SK-N-SH (cell line): ENCODE data around the gene CIB4. TPM values are rescaled to one million over a fixed set of nuclear protein-coding genes. Genes with fewer than 3 reads are reported as not detected.
A peak's percentile ranks its signal among the peaks of the same experiment; 100 is the strongest.

Experiments used
- CTCF ChIA-PET: fragments of 300-600, 350-600 bp; formaldehyde crosslinking; extraction: SDS; loops from one replicate; lab custom pipeline; 2021; lab: Yijun Ruan, JAX
- POLR2A ChIA-PET: fragments of 350-600 bp; sonication (Branson Sonifier 250); formaldehyde crosslinking; extraction: SDS; loops from one replicate; lab custom pipeline; 2020; ENCODE audit warnings: antibody characterized with exemption, inconsistent platforms; lab: Yijun Ruan, JAX
- DNase-seq: peaks from one replicate; pipeline ENCODE4 v3.0.0; 2012
- H2AFZ ChIP-seq: fragments of 200-600 bp; sonication (generic); 2 replicates; pipeline ENCODE4 v1.8.1; 2016; ENCODE audit warnings: antibody characterized with exemption, mild to moderate bottlenecking, low read depth
- H3F3A ChIP-seq: fragments of 200-600 bp; sonication (generic); replicated peaks from 2 replicates; pipeline ENCODE3; 2016; ENCODE audit warnings: antibody characterized with exemption, mild to moderate bottlenecking; ENCODE audit not compliant: insufficient read depth
- H3K27ac ChIP-seq, 2 experiments: fragments of 200-500 bp in 1 of 2; fragments of 200-600 bp in 1 of 2; sonication (Bioruptor generic) in 1 of 2; sonication (generic), shearing (Covaris generic) in 1 of 2; 2 replicates each; pipeline versions ENCODE4 v1.5.1 to v1.6.1; 2014 to 2016; ENCODE audit warnings: low read depth in 2 of 2, inconsistent platforms in 1 of 2, low read length in 1 of 2, mild to moderate bottlenecking in 1 of 2, mixed read lengths in 1 of 2
- H3K27me3 ChIP-seq: fragments of 200-600 bp; sonication (generic), shearing (Covaris generic); 2 replicates; pipeline ENCODE4 v1.6.1; 2016; ENCODE audit warnings: mixed run types; ENCODE audit not compliant: insufficient read depth
- H3K36me3 ChIP-seq, 2 experiments: fragments of 200-500 bp in 1 of 2; fragments of 200-600 bp in 1 of 2; sonication (Bioruptor generic) in 1 of 2; sonication (generic) in 1 of 2; replicated peaks in 1 of 2; 2 replicates each; pipeline versions ENCODE3 to v1.5.1; 2014 to 2016; ENCODE audit warnings: low read length in 1 of 2, mild to moderate bottlenecking in 1 of 2; ENCODE audit not compliant: insufficient read depth in 2 of 2, control insufficient read depth in 1 of 2
- H3K4me1 ChIP-seq, 2 experiments: fragments of 200-500 bp in 1 of 2; fragments of 200-600 bp in 1 of 2; sonication (Bioruptor generic) in 1 of 2; sonication (generic), shearing (Covaris generic) in 1 of 2; 2 replicates each; pipeline versions ENCODE4 v1.5.1 to v1.6.1; 2014 to 2016; ENCODE audit warnings: low read depth in 1 of 2, low read length in 1 of 2, mixed run types in 1 of 2; ENCODE audit not compliant: insufficient read depth in 2 of 2, control insufficient read depth in 1 of 2
- H3K4me2 ChIP-seq: fragments of 200-600 bp; sonication (generic), shearing (Covaris generic); 2 replicates; pipeline ENCODE4 v1.6.1; 2017; ENCODE audit warnings: mixed run types
- H3K4me3 ChIP-seq, 2 experiments: fragments of 200-500 bp in 1 of 2; fragments of 200-600 bp in 1 of 2; sonication (Bioruptor generic) in 1 of 2; sonication (generic), shearing (Covaris generic) in 1 of 2; 2 replicates each; pipeline versions ENCODE4 v1.5.1 to v1.8.1; 2014 to 2016; ENCODE audit warnings: low read depth in 2 of 2, inconsistent platforms in 1 of 2, low read length in 1 of 2, mild to moderate bottlenecking in 1 of 2, mixed read lengths in 1 of 2, moderate library complexity in 1 of 2
- H3K79me2 ChIP-seq: fragments of 200-600 bp; sonication (generic); 2 replicates; pipeline ENCODE4 v1.8.1; 2017; ENCODE audit warnings: mild to moderate bottlenecking; ENCODE audit not compliant: insufficient read depth
- H3K9ac ChIP-seq: fragments of 200-600 bp; sonication (generic); 2 replicates; pipeline ENCODE4 v1.6.1; 2017; ENCODE audit warnings: mixed run types
- H3K9me2 ChIP-seq: fragments of 200-600 bp; sonication (generic); 2 replicates; pipeline ENCODE4 v1.6.1; 2017; ENCODE audit warnings: mixed run types
- H3K9me3 ChIP-seq: fragments of 200-600 bp; sonication (generic); 2 replicates; pipeline ENCODE4 v1.6.1; 2017; ENCODE audit warnings: mixed run types, mild to moderate bottlenecking, moderate library complexity
- H4K20me1 ChIP-seq: fragments of 200-600 bp; sonication (generic); 2 replicates; pipeline ENCODE4 v1.6.1; 2017; ENCODE audit warnings: mild to moderate bottlenecking, mixed run types; ENCODE audit not compliant: insufficient read depth
- ELF1 ChIP-seq: IDR thresholded peaks from 2 replicates; pipeline ENCODE4 v1.4.0; 2012
- EP300 ChIP-seq, 2 experiments: IDR thresholded peaks; 2 replicates each; pipeline versions ENCODE4 v1.4.0 to v1.6.1; 2012; ENCODE audit warnings: borderline replicate concordance in 1 of 2, low read depth in 1 of 2, low read length in 1 of 2
- EZH2phosphoT487 ChIP-seq: fragments of 200-600 bp; sonication (generic); IDR thresholded peaks from 2 replicates; pipeline ENCODE4 v1.6.1; 2017; ENCODE audit warnings: low read depth, mixed run types, mild to moderate bottlenecking, antibody characterized with exemption, moderate library complexity, borderline replicate concordance
- FOXJ3 ChIP-seq: sonication (generic); formaldehyde crosslinking; IDR thresholded peaks from 2 replicates; pipeline ENCODE4 v1.5.1; 2020; ENCODE audit warnings: mild to moderate bottlenecking, missing genetic modification reagents
- GABPA ChIP-seq: IDR thresholded peaks from 2 replicates; pipeline ENCODE4 v1.4.0; 2012; ENCODE audit warnings: low read depth, mild to moderate bottlenecking
- IRF3 ChIP-seq: fragments of 150-350 bp; IDR thresholded peaks from 2 replicates; pipeline ENCODE4 v1.6.1; 2016; ENCODE audit warnings: mild to moderate bottlenecking, low read depth, low read length
- MAX ChIP-seq: IDR thresholded peaks from 2 replicates; pipeline ENCODE4 v1.4.0; 2012; ENCODE audit warnings: low read depth
- MEF2A ChIP-seq: IDR thresholded peaks from 2 replicates; pipeline ENCODE4 v1.4.0; 2012; ENCODE audit warnings: low read depth, borderline replicate concordance
- NFIC ChIP-seq: IDR thresholded peaks from 2 replicates; pipeline ENCODE4 v1.4.0; 2012; ENCODE audit warnings: borderline replicate concordance
- PBX3 ChIP-seq: IDR thresholded peaks from 2 replicates; pipeline ENCODE4; 2012
- RCOR1 ChIP-seq: fragments of 150-350 bp; IDR thresholded peaks from 2 replicates; pipeline ENCODE4 v1.6.1; 2017; ENCODE audit warnings: antibody characterized with exemption, low read length
- REST ChIP-seq: IDR thresholded peaks from 2 replicates; pipeline ENCODE4 v1.6.1; 2012; ENCODE audit warnings: mild to moderate bottlenecking, low read depth, low read length, moderate library complexity
- RFX5 ChIP-seq: IDR thresholded peaks from 2 replicates; pipeline ENCODE4 v1.6.1; 2012; ENCODE audit warnings: mild to moderate bottlenecking, improper control_type of control experiment, low read length
- TAF1 ChIP-seq: IDR thresholded peaks from 2 replicates; pipeline ENCODE4 v1.6.1; 2012; ENCODE audit warnings: low read depth, mild to moderate bottlenecking, low read length, moderate library complexity, borderline replicate concordance
- USF1 ChIP-seq: IDR thresholded peaks from 2 replicates; pipeline ENCODE4 v1.4.0; 2012; ENCODE audit warnings: low read depth, borderline replicate concordance
- USF2 ChIP-seq: fragments of 150-350 bp; IDR thresholded peaks from 2 replicates; pipeline ENCODE4 v1.6.1; 2017; ENCODE audit warnings: antibody characterized with exemption, low read length, low read depth, borderline replicate concordance
- YY1 ChIP-seq: IDR thresholded peaks from 2 replicates; pipeline ENCODE4 v1.4.0; 2012; ENCODE audit warnings: low read depth, mild to moderate bottlenecking
- WGBS: methylation state at CpG from one replicate; pipeline ENCODE4 v1.1.6; 2017; ENCODE audit warnings: low lambda C conversion rate; 5-methylcytosine and 5-hydroxymethylcytosine counted together
- polyA plus RNA-seq, 3 experiments: library from polyadenylated mRNA; depleted of rRNA; stranded (reverse); fragments of >200 nt; gene quantifications; 2 replicates each; pipeline ENCODE4 v1.2.3, GENCODE V29; 2012

Gene CIB4
- polyA plus RNA-seq, 1 of the 3 experiments (the other 2 are of a cell fraction): not detected

GRCh38 chr2:26621469-26622199 lies 19.5 kb downstream of the CIB4 start:
- Histone ChIP-seq H3K4me3 (no peak overlapping the region), H4K20me1 (no peaks in the 10 kb centered on the region), H3K4me1 (peaks cover 0 to 3% of the 10 kb centered on the region in 2 experiments; a peak in 1 of 4 replicates), H3K9me2 (no peaks in the 10 kb centered on the region), H3K36me3 (no peaks in the 10 kb centered on the region), H2AFZ (no peak overlapping the region), H3K9ac (no peak overlapping the region), H3K9me3 (no peaks in the 10 kb centered on the region), H3F3A (no peaks in the 10 kb centered on the region), H3K79me2 (no peaks in the 10 kb centered on the region), H3K27ac (no peak overlapping the region), H3K27me3 (peaks cover 19% of the 10 kb centered on the region), H3K4me2 (no peak overlapping the region)
- POLR2A ChIA-PET: no interaction called here
- WGBS: 72% methylated on average over 5 of the region's 5 CpGs
- DNase-seq: peak; percentile 4
- no peak for TF ChIP-seq NFIC
- TF ChIP-seq EP300 (IDR thresholded peaks at IDR 0.05; ENCODE audit: borderline replicate concordance in 1 of 2, low read depth in 1 of 2, low read length in 1 of 2): no peak
- TF ChIP-seq YY1: no peak
- TF ChIP-seq REST: no peak
- TF ChIP-seq RCOR1: no peak
- no peak for TF ChIP-seq PBX3
- TF ChIP-seq MAX: no peak
- TF ChIP-seq FOXJ3 (CRISPR knock-in tag): no peak
- no peak for TF ChIP-seq RFX5
- no peak for TF ChIP-seq EZH2phosphoT487
- no peak for TF ChIP-seq USF1
- TF ChIP-seq TAF1: no peak
- no peak for TF ChIP-seq USF2
- TF ChIP-seq ELF1: no peak
- TF ChIP-seq GABPA: no peak
- no peak for TF ChIP-seq MEF2A
- TF ChIP-seq IRF3: no peak
- CTCF ChIA-PET: interaction anchor here (1.1 to 4.1 kb wide), 3 partner anchors 10 to 125 kb away, joined by 3 to 35 read pairs (median 6); no protein-coding TSS in a partner anchor
